Measurements from ENCODE around the gene CREBRF.
"Not testable (repeated sequence)": the region's sequence is repeated elsewhere in the genome, so short reads cannot be mapped to it uniquely, and the experiment has no call there.

Gene CREBRF

DNA sequence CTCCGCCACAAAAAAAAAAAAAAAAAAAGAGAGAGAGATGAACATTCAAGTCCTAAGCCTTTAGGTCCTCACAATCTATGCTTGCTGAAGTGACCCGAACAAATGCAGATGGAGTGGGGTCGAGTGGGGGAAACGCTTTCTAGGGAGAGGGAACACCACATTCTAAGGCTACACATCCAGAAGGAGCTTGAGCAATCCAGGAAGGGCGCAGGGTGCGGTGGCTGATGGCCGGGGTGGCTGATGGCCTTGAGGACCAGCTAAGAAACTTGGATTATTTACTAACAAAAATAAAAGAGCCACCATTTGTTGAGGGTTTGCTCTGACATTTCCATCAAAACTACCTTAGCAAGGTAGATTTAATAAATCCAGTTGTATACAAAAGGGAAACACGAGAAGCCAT, 87.4 kb downstream of the CREBRF start:
- DNase-seq (ENCODE audit: low read depth), result no peak
- TF ChIP-seq, protein P1, sequence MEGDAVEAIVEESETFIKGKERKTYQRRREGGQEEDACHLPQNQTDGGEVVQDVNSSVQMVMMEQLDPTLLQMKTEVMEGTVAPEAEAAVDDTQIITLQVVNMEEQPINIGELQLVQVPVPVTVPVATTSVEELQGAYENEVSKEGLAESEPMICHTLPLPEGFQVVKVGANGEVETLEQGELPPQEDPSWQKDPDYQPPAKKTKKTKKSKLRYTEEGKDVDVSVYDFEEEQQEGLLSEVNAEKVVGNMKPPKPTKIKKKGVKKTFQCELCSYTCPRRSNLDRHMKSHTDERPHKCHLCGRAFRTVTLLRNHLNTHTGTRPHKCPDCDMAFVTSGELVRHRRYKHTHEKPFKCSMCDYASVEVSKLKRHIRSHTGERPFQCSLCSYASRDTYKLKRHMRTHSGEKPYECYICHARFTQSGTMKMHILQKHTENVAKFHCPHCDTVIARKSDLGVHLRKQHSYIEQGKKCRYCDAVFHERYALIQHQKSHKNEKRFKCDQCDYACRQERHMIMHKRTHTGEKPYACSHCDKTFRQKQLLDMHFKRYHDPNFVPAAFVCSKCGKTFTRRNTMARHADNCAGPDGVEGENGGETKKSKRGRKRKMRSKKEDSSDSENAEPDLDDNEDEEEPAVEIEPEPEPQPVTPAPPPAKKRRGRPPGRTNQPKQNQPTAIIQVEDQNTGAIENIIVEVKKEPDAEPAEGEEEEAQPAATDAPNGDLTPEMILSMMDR (conservative IDR thresholded peaks at IDR 0.05; ENCODE audit: control insufficient read depth, insufficient read depth, low read depth, low read length), result no peak
- H3K4me3 ChIP-seq (ENCODE audit: control insufficient read depth, low read depth, low read length), result no peak overlapping the region

DNA sequence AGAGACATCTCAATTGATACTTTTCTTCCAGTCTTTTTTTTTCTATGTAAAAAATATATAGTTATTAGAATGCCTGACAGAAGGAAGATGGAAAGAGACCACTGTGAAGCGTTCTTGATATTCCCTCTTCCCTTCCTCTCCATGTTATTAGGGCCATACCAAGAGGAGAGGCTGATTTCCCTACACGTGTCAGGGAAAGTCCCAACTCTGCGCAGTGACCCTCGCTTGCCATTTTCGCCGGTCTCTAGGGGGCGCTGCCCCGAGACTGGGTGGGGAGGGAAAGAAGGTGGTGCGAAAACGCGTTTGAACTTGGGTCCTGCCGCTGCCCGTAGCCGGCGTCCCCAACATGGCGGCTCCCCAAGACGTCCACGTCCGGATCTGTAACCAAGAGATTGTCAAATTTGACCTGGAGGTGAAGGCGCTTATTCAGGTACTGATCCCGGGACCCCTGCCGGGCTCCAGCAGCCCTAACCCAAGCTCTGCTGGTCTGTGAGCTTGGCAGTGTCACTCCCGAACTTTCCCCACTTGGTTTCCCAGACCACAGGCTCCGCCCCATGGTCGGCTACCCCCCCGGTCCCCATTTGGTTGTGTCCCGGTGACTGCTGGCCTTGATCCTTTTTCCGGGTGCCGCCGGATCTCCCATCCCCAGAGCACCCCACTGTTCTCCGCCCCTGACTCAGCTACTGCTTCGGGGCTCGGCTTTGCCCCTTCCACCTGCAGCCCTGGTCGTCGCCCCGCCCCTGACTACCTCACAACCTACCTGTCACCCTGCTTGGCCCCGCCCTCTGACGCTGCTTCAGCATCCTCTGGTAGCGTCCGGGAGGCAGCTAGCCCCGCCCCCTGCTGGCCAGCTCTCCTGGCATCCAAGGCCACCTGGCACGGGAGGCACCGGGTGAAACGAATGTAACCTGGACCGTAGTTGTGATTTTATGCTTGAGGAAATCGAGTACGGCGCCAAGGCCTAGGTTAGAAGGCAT, 88.3 kb downstream of the CREBRF start, which contains the start of gene BNIP1:
Gene BNIP1, plus strand, starts transcription at position 332 of the 977 bp plus-strand sequence. Its CDS starts 15 bp downstream, at position 347.
- DNase-seq (ENCODE audit: low read depth), result peak; percentile 92
- H3K4me3 ChIP-seq (ENCODE audit: control insufficient read depth, low read depth, low read length), result peak within 1 kb of the TSS; percentile 100

DNA sequence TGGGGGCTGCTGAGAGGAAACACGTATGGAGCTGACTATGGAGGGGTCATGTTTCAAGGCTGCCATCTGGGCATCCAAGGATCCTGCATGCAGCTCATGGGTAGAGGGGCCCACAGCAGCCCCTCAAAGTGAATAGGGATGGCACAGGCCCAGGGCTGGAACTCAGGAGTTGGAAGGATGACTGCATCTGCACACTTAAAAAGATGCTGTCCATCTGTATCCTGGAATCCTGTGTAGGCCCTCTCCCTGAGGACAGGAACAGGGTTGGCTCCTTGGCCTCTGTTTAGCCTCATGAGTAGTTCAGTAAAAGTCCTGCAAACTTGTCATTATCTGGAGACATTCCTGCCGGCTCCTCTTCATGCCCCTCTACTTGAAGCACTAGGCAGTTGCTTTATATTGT, 92.2 kb downstream of the CREBRF start:
- TF ChIP-seq, protein P1 (conservative IDR thresholded peaks at IDR 0.05; ENCODE audit: control insufficient read depth, insufficient read depth, low read depth, low read length), result no peak
- no peak overlapping the region for H3K4me3 ChIP-seq (ENCODE audit: control insufficient read depth, low read depth, low read length)
- DNase-seq (ENCODE audit: low read depth), result no peak

More for the DNA sequence above, 88.3 kb downstream of the CREBRF start, which contains the start of gene BNIP1:
- TF ChIP-seq, protein P1 (conservative IDR thresholded peaks at IDR 0.05; ENCODE audit: control insufficient read depth, insufficient read depth, low read depth, low read length), result peak; percentile 99

DNA sequence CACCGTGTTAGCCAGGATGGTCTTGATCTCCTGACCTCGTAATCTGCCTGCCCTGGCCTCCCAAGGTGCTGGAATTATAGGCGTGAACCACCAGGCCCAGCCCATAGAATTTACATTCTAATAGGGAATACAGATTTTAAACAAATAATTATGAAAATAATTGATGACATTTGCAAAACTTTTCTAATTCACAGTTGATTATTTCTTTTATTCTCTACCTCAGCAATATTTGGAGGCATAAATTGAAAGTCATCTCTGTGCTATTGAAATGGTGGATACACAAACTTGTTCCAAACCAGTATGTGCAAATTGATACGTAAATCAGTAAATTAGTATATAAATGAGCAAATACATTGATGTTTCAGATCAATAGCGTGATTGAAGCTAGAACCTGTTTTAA, 96.4 kb downstream of the CREBRF start:
- TF ChIP-seq, protein P1 (conservative IDR thresholded peaks at IDR 0.05; ENCODE audit: control insufficient read depth, insufficient read depth, low read depth, low read length), result no peak
- DNase-seq (ENCODE audit: low read depth), result no peak
- no peak overlapping the region for H3K4me3 ChIP-seq (ENCODE audit: control insufficient read depth, low read depth, low read length)

DNA sequence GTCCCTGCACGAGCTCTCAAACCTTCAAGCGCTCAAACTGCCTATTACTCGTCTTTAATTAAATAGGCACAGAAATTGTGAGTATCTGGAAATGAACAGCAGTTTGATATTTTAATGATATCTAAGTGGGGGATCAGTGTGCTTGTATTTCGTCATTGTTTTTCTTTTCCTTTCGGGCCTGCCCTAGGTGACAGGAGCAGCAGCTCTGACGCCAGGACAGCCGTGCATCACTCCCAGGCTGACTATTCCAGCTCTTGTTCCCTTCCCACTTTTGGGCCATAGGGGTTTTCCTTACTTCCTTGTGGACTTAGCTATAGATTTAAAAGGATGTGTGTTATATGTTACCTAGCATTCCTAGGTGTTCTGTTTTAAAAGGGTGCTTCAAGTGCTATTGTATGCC, 97.7 kb downstream of the CREBRF start:
- DNase-seq (ENCODE audit: low read depth), result no peak
- H3K4me3 ChIP-seq (ENCODE audit: control insufficient read depth, low read depth, low read length), result no peak overlapping the region
- TF ChIP-seq, protein P1 (conservative IDR thresholded peaks at IDR 0.05; ENCODE audit: control insufficient read depth, insufficient read depth, low read depth, low read length), result no peak

DNA sequence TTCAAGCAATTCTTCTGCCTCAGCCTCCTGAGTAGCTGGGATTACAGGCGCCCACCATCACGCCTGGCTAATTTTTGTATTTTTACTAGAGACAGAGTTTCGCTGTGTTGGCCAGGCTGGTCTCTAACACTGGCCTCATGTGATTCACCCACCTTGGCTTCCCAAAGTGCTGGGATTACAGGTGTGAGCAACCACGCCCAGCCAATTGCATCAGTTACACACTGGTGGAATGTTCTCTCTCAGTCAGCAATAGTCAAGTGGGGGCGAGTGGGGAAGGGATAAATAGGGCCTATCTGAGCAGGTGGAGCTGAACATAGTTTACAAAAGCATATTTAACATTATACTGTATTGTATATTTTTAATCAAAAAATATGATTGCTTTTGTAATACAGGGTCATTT, 98.5 kb downstream of the CREBRF start:
- DNase-seq (ENCODE audit: low read depth), result not testable (repeated sequence)

DNA sequence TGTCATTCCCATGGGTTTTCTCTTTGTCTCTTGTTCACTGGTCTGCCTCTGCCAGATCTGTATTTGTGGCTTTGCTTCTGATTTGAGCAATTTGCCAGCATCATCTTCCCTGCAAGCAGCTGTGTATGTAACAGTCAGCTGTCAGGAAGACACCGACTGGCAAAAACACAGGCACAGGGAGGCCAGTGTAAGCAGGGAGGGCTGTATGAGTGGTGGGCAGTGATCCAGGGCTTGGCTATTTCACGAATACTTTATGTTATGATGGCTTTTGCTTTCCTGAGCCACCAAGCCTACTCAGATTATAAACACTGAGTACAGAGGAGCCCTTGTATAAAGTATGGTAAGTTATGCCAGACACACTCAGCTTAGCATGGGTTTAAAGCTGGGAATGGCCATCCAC, 99.8 kb downstream of the CREBRF start:
- H3K4me3 ChIP-seq (ENCODE audit: control insufficient read depth, low read depth, low read length), result no peak overlapping the region
- DNase-seq (ENCODE audit: low read depth), result no peak
- TF ChIP-seq, protein P1 (conservative IDR thresholded peaks at IDR 0.05; ENCODE audit: control insufficient read depth, insufficient read depth, low read depth, low read length), result no peak

More for the DNA sequence above, 98.5 kb downstream of the CREBRF start:
- not testable (repeated sequence) for H3K4me3 ChIP-seq (ENCODE audit: control insufficient read depth, low read depth, low read length)
